CD14-positive monocyte (primary cell): Measurements from ENCODE around the gene CNTNAP1. TPM values are rescaled to one million over a fixed set of nuclear protein-coding genes. Genes with fewer than 3 reads are reported as not detected.

Experiments
- DNase-seq, 3 donors: peaks; one replicate each; pipeline ENCODE4 v3.0.0-alpha.2; 2011 to 2022
- H2AFZ ChIP-seq: 2 replicates; pipeline ENCODE4 v1.6.0; 2012; ENCODE audit warnings: mild to moderate bottlenecking, low read depth, low read length, inconsistent platforms; ENCODE audit not compliant: insufficient read depth, poor library complexity, severe bottlenecking
- H3K27ac ChIP-seq, 2 donors: 1 replicate in 1 of 2; 2 replicates in 1 of 2; pipeline ENCODE4 v1.5.1; 2012 to 2013; ENCODE audit warnings: low read length in 2 of 2, control low read depth in 1 of 2, inconsistent platforms in 1 of 2, low read depth in 1 of 2, mild to moderate bottlenecking in 1 of 2
- H3K27me3 ChIP-seq, 2 donors: one replicate each; pipeline versions ENCODE4 v1.6.0 to v1.6.1; 2011 to 2013; ENCODE audit warnings: low read length in 2 of 2; ENCODE audit not compliant: control insufficient read depth in 2 of 2, insufficient read depth in 2 of 2
- H3K36me3 ChIP-seq, 2 donors: replicated peaks in 1 of 2; 1 replicate in 1 of 2; 2 replicates in 1 of 2; pipeline versions ENCODE4 v1.5.1 to v1.6.1; 2012 to 2013; ENCODE audit warnings: low read length in 2 of 2, control low read depth in 1 of 2, inconsistent platforms in 1 of 2, mild to moderate bottlenecking in 1 of 2; ENCODE audit not compliant: insufficient read depth in 2 of 2, control insufficient read depth in 1 of 2
- H3K4me1 ChIP-seq, 2 donors: 1 replicate in 1 of 2; 2 replicates in 1 of 2; pipeline versions ENCODE4 v1.5.1 to v1.6.1; 2012 to 2013; ENCODE audit warnings: low read length in 2 of 2, control low read depth in 1 of 2, inconsistent platforms in 1 of 2, mild to moderate bottlenecking in 1 of 2, moderate library complexity in 1 of 2; ENCODE audit not compliant: insufficient read depth in 2 of 2, control insufficient read depth in 1 of 2
- H3K4me2 ChIP-seq: replicated peaks from 2 replicates; pipeline ENCODE3; 2012; ENCODE audit warnings: low read length, moderate library complexity, mild to moderate bottlenecking; ENCODE audit not compliant: poor library complexity, severe bottlenecking; ENCODE audit errors: extremely low read depth
- H3K4me3 ChIP-seq, 3 experiments: fragments of 200-600 bp in 1 of 3; sonication (generic) in 1 of 3; replicated peaks in 1 of 3; 1 replicate in 2 of 3; 2 replicates in 1 of 3; pipeline ENCODE4 v1.5.1; 2011 to 2013; ENCODE audit warnings: low read length in 3 of 3, mild to moderate bottlenecking in 3 of 3, control low read depth in 2 of 3, low read depth in 2 of 3, inconsistent platforms in 1 of 3, moderate library complexity in 1 of 3
- H3K79me2 ChIP-seq: 2 replicates; pipeline ENCODE4 v1.6.0; 2012; ENCODE audit warnings: mild to moderate bottlenecking, control low read depth, inconsistent platforms, low read length, moderate library complexity; ENCODE audit not compliant: insufficient read depth
- H3K9ac ChIP-seq: 2 replicates; pipeline ENCODE4 v1.6.0; 2017; ENCODE audit warnings: low read length, mild to moderate bottlenecking; ENCODE audit not compliant: insufficient read depth, poor library complexity, severe bottlenecking
- H3K9me3 ChIP-seq, 2 donors: replicated peaks in 1 of 2; 1 replicate in 1 of 2; 2 replicates in 1 of 2; pipeline versions ENCODE4 v1.5.1 to v1.6.1; 2012 to 2013; ENCODE audit warnings: low read length in 2 of 2, control low read depth in 1 of 2; ENCODE audit not compliant: control insufficient read depth in 1 of 2, insufficient read depth in 1 of 2
- H4K20me1 ChIP-seq: 2 replicates; pipeline ENCODE4 v1.6.0; 2012; ENCODE audit warnings: mild to moderate bottlenecking, low read length, control low read depth, moderate library complexity; ENCODE audit not compliant: insufficient read depth
- H3K27ac Mint-ChIP-seq, 7 donors: one replicate each; pipeline ENCODE4 v1.8.0; 2020; ENCODE audit warnings: mild to moderate bottlenecking in 7 of 7, mixed read lengths in 7 of 7, moderate library complexity in 6 of 7, inconsistent platforms in 2 of 7
- H3K27me3 Mint-ChIP-seq, 3 donors: one replicate each; pipeline ENCODE4 v1.8.0; 2021 to 2022; ENCODE audit warnings: low read depth in 3 of 3, mild to moderate bottlenecking in 3 of 3, mixed read lengths in 3 of 3, moderate library complexity in 3 of 3, inconsistent platforms in 1 of 3
- H3K36me3 Mint-ChIP-seq, 2 donors: one replicate each; pipeline ENCODE4 v1.8.0; 2020; ENCODE audit warnings: mixed read lengths in 2 of 2, inconsistent platforms in 1 of 2, mild to moderate bottlenecking in 1 of 2
- H3K4me1 Mint-ChIP-seq: one replicate; pipeline ENCODE4 v1.8.0; 2020; ENCODE audit warnings: mild to moderate bottlenecking, mixed read lengths
- H3K4me3 Mint-ChIP-seq, 2 donors: one replicate each; pipeline ENCODE4 v1.8.0; 2020; ENCODE audit warnings: mild to moderate bottlenecking in 2 of 2, mixed read lengths in 2 of 2, moderate library complexity in 1 of 2
- H3K9me3 Mint-ChIP-seq, 7 donors: one replicate each; pipeline ENCODE4 v1.8.0; 2020 to 2022; ENCODE audit warnings: mixed read lengths in 7 of 7, mild to moderate bottlenecking in 6 of 7, moderate library complexity in 6 of 7, inconsistent platforms in 2 of 7
- CTCF ChIP-seq: fragments of 200-600 bp; IDR thresholded peaks from one replicate; pipeline ENCODE4 v1.8.0; 2022; ENCODE audit warnings: antibody characterized with exemption, mild to moderate bottlenecking
- WGBS: methylation state at CpG from one replicate; pipeline ENCODE4 v1.1.5; 2013; ENCODE audit warnings: missing lambda C conversion rate; ENCODE audit not compliant: insufficient coverage; 5-methylcytosine and 5-hydroxymethylcytosine counted together
- intact Hi-C, 2 donors: fragments of 100-400 bp; cut with micrococcal nuclease; formaldehyde crosslinking; loops; one replicate each; pipeline versions ENCODE4 v1.15.0 to v1.15.1; 2023
- polyA plus RNA-seq, 3 donors: library from polyadenylated mRNA; depleted of rRNA in 1 of 3; unstranded in 2 of 3; stranded (reverse) in 1 of 3; fragments of 300-500 nt in 2 of 3; fragments of >200 nt in 1 of 3; fragmentation: Illumina TruSeq in 2 of 3; gene quantifications; 1 replicate in 2 of 3; 2 replicates in 1 of 3; pipeline ENCODE4 v1.2.3, GENCODE V29; 2012 to 2021

The CNTNAP1 gene
- polyA plus RNA-seq, 3 donors = 0.23 to 0.24 TPM; not detected in 1

GRCh38 chr17:42667088-42667951 lies 15.0 kb upstream of the CNTNAP1 start:
- H3K27me3 ChIP-seq = peaks cover 16 to 29% of the 10 kb centered on the region in 2 donors
- Mint-ChIP-seq H3K4me3 (no peak overlapping the region), H3K9me3 (peaks cover 0 to 18% (median 12%) of the 10 kb centered on the region in 7 donors), H3K36me3 (peaks cover 27 to 40% of the 10 kb centered on the region in 2 donors), H3K27me3 (peaks cover 31 to 41% (median 34%) of the 10 kb centered on the region in 3 donors), H3K27ac (peak overlapping the region in 1 of 7 donors; percentile 28), H3K4me1 (peaks cover 18% of the 10 kb centered on the region)
- no peak overlapping the region for H2AFZ ChIP-seq
- no peak for TF ChIP-seq CTCF
- intact Hi-C loops = no loop called here
- peaks cover 3 to 11% of the 10 kb centered on the region in 2 donors for H3K9me3 ChIP-seq
- no peaks in the 10 kb centered on the region for H3K36me3 ChIP-seq
- peak in 1 of 3 donors; percentile 43 for DNase-seq
- H3K9ac ChIP-seq = no peak overlapping the region
- no peak overlapping the region for H3K27ac ChIP-seq
- peaks cover 9 to 18% of the 10 kb centered on the region in 2 donors for H3K4me1 ChIP-seq
- no peak overlapping the region for H3K4me2 ChIP-seq
- H4K20me1 ChIP-seq = no peaks in the 10 kb centered on the region
- WGBS = no CpG with 5 or more reads among the region's 7 CpGs
- no peaks in the 10 kb centered on the region for H3K79me2 ChIP-seq
- no peak overlapping the region for H3K4me3 ChIP-seq

- Histone ChIP-seq H3K4me3 (no peak overlapping the region), H3K4me2 (peak overlapping the region; percentile 73), H3K79me2 (no peaks in the 10 kb centered on the region), H3K36me3 (no peaks in the 10 kb centered on the region), H3K9me3 (peaks cover 3 to 16% of the 10 kb centered on the region in 2 donors), H3K4me1 (peaks cover 23 to 33% of the 10 kb centered on the region in 2 donors), H4K20me1 (no peaks in the 10 kb centered on the region), H3K9ac (no peak overlapping the region), H3K27ac (no peak overlapping the region), H2AFZ (no peak overlapping the region), H3K27me3 (peaks cover 27 to 52% of the 10 kb centered on the region in 2 donors)
- H3K27me3 Mint-ChIP-seq = peaks cover 49 to 64% (median 56%) of the 10 kb centered on the region in 3 donors
- no peak for DNase-seq
- H3K4me3 Mint-ChIP-seq = peak overlapping the region in 1 of 2 donors; percentile 62
- H3K4me1 Mint-ChIP-seq = peaks cover 26% of the 10 kb centered on the region
- WGBS = 44% methylated on average over 6 of the region's 12 CpGs
- H3K36me3 Mint-ChIP-seq = peaks cover 28 to 40% of the 10 kb centered on the region in 2 donors
- peaks cover 0 to 18% (median 12%) of the 10 kb centered on the region in 7 donors for H3K9me3 Mint-ChIP-seq
- TF ChIP-seq CTCF = no peak
- intact Hi-C loops = no loop called here
- H3K27ac Mint-ChIP-seq = no peak overlapping the region
These were observed 12.7 kb upstream of the CNTNAP1 start for GRCh38 chr17:42669705-42669976.
